Upper lobe of left lung (tissue), 4 donors: Measurements from ENCODE around the gene IQCF6.

ENCODE experiments used
- CTCF ChIP-seq, 6 experiments: fragments of 450-650 bp in 4 of 6; fragments of 200-600 bp in 2 of 6; sonication (generic) in 2 of 6; IDR thresholded peaks; one replicate each; pipeline ENCODE4 v1.5.1; 2016 to 2019; ENCODE audit warnings: antibody characterized with exemption in 6 of 6
- EP300 ChIP-seq, 4 donors: sonication (generic); formaldehyde crosslinking; IDR thresholded peaks; one replicate each; pipeline ENCODE4 v1.5.1; 2017; ENCODE audit warnings: antibody characterized with exemption in 4 of 4, control low read depth in 2 of 4
- POLR2A ChIP-seq, 4 donors: fragments of 450-650 bp; IDR thresholded peaks; one replicate each; pipeline ENCODE4 v1.5.1; 2016 to 2017; ENCODE audit warnings: antibody characterized with exemption in 4 of 4, mild to moderate bottlenecking in 2 of 4
- POLR2AphosphoS5 ChIP-seq, 2 donors: sonication (generic); formaldehyde crosslinking; IDR thresholded peaks; one replicate each; pipeline ENCODE4 v1.5.1; 2017; ENCODE audit warnings: antibody characterized with exemption in 2 of 2

GRCh38 chr3:51773529-51774056 lies 5.4 kb downstream of the IQCF6 start:
- TF ChIP-seq CTCF (IDR thresholded peaks at IDR 0.05): no peak
- TF ChIP-seq POLR2AphosphoS5 (IDR thresholded peaks at IDR 0.05): no peak
- TF ChIP-seq POLR2A (IDR thresholded peaks at IDR 0.05): no peak
- no peak for TF ChIP-seq EP300 (IDR thresholded peaks at IDR 0.05)
